Subcutaneous adipose tissue (tissue), 4 donors: ENCODE results near the gene CEMIP. TPM values are rescaled to one million over a fixed set of nuclear protein-coding genes. Genes with fewer than 3 reads are reported as not detected.

ENCODE experiments used
- CTCF ChIP-seq: fragments of 450-650 bp; IDR thresholded peaks from one replicate; pipeline ENCODE4 v1.5.1; 2016; ENCODE audit warnings: low read depth, mild to moderate bottlenecking, control low read depth, antibody characterized with exemption, moderate library complexity
- total RNA-seq, 4 donors: library from RNA; depleted of rRNA; stranded (reverse); fragments of >200 nt; gene quantifications; one replicate each; pipeline ENCODE4 v1.1.0, GENCODE V29; 2016

Gene CEMIP
- total RNA-seq, 4 donors from 2014 or later: 0.17 TPM; not detected in 3

DNA sequence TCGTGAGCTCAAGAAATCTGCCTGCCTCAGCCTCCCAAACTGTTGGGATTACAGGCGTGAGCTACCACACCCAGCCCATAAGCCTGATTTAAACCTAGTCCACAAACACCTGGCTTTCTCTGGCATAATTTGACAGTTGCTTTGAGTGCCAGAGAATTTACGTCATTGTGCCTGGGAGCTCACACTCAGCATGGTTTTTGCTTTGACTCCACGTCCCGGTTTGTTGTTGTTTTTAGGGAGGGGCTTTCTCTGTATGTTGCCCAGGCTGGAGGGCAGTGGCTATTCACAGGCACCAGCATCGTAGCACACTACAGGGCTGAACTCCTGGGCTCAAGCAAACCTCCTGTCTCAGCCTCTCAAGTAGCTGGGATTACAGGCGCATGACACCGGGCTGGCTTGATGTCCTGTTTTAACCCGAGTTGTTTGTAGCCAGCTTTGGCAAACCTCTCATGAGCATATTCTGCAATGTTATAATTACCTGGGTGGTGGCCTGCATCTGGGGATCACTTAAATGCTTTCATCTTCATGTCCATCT lies 32.7 kb downstream of the CEMIP start:
- TF ChIP-seq CTCF: no peak

GRCh38 chr15:80815106-80815505 lies 35.9 kb downstream of the CEMIP start:
- no peak for TF ChIP-seq CTCF

- TF ChIP-seq CTCF: no peak
These were observed 37.0 kb downstream of the CEMIP start for GRCh38 chr15:80816049-80816653.

- no peak for TF ChIP-seq CTCF
These were observed 37.8 kb downstream of the CEMIP start for GRCh38 chr15:80816936-80817335.

- no peak for TF ChIP-seq CTCF
These were observed 38.7 kb downstream of the CEMIP start for GRCh38 chr15:80817901-80818300.

DNA sequence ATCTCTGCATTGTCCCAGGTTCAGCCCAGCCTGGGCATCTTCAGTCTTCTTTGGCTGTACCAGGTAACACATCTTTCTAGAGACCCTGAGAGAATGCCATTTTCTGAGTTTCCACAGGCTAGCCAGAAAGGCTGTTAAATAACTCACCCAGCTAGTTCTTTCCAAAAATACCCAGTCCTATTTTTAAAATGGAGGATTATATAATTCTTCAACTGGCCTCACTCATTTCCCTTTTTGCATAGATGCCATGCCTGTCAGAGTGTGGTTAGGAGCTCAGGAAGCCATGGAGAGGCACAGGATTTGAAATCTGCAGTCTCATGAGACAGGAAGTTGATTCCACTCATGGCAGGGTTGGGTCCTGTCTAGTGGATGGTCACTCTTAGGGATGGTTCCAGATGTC lies 39.8 kb downstream of the CEMIP start:
- no peak for TF ChIP-seq CTCF

DNA sequence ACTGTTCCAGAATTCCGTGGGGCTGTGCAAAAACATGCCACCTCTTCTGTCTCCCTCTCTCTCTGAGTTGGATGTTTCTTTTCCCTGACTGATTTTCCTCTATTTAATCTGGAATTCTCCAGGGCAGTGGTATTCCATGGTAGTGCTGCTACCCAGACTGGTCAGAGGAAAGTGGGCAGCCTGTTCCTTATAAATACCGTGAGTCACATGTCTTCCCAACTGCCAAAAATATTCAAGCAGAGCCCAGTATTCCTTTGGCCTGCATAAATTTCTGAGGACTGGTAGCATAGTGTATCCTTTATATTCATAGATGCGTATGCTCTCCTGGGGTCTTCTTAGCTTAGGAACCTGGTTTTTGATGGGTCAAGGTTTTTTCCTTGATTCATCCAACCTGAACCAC lies 40.9 kb downstream of the CEMIP start:
- TF ChIP-seq CTCF: no peak
